Measurements from ENCODE around the gene GKN1.

Gene GKN1

DNA sequence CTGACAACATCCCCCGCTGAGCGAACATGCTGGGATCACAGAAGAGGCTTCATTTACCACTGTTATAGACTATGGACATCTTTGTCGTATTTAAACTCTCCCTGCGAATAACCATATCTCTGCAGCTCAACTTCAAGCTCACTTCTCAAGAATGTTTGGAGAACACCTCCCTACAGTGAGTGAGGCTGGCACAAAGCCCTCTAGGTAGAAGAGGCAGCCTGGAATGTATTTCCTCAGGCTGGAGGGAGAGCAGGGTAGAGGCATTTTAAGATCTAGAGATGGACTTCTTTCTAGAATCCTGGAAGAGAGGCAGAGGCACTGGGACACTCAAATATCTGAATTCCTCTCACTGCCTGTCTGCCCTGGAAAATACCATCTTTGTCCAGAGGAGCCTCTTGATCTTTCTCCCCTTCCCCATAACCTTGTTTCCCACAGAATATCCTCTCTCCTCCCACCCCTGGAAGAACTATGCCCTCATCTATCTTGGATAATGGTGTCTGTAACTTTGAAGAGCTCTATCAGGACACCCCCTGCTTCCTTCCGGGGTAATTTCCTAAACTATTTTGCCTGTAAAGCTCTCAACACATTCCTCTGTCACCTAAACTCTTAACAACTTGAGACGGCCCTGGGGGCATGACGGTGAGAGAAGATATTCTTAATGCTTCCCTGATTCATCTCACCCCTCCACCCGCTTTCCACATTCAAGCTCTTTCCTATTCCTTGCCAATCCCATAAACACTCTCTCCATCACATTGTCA lies 36.2 kb downstream of the GKN1 start:
- DNase-seq: no peak

DNA sequence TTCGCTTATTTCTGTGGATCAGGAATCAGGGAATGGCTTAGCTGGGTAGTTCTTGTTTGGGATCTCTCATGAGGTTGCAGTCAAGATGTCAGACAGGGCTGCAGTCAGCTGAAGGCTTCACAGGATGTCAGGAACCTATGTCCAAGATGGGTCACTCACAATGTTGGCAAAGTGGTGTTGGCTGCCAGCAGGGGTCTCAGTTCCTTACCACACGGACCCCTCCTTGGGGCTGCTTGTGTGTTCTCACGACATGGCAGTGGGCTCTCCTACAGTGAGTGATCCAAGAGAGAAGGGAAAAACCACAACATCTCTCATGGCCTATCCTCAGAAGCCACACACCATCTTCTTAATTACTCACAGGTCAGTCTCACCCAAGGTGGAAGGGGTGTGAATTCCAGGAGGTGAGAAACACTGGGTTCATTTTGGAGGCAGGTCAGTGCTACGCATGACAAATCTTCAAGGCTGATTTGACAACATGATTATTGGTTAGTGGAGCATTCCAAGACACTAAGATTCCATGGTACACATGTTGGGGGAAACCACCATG lies 37.2 kb downstream of the GKN1 start:
- DNase-seq: no peak

DNA sequence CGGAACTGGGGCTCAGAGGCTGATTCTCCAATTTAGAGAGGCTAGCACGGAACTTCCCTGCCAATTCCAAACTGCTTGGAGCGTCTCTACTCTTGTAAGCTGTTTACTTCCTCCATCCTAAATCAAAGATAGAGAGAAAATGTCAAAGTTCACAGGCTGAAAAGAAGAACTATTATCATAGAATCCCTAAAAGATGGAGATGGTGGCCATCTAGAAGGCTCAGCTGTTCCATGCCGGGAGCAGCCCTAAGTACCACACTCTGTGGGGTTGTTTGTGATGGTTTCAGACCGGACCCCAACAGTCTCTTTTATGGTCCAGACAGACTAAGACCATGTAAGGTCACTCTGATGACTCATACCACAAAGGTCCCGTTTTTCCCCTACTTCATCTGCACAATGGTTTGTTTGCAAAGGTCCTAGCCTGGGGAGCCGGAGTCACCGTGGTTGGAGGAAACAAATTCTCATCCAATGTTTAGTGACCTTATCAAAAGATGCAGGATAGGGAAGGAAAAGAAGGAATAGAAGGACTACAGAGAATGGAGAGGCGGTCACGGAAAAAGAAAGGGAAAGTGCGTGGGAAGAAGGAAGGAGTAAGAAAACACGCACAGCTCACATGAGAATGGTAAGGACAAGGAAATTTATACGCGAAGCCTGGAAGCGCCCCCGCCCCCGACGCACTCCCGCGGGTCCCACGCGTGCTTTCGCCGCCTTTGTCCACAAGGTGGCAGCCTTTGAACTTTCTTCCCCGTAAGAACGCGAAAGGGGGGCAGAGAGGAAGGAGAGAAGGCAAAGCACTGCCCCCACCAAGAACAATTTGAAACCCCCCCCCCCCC lies 38.1 kb downstream of the GKN1 start:
- peak; percentile 71 for DNase-seq

DNA sequence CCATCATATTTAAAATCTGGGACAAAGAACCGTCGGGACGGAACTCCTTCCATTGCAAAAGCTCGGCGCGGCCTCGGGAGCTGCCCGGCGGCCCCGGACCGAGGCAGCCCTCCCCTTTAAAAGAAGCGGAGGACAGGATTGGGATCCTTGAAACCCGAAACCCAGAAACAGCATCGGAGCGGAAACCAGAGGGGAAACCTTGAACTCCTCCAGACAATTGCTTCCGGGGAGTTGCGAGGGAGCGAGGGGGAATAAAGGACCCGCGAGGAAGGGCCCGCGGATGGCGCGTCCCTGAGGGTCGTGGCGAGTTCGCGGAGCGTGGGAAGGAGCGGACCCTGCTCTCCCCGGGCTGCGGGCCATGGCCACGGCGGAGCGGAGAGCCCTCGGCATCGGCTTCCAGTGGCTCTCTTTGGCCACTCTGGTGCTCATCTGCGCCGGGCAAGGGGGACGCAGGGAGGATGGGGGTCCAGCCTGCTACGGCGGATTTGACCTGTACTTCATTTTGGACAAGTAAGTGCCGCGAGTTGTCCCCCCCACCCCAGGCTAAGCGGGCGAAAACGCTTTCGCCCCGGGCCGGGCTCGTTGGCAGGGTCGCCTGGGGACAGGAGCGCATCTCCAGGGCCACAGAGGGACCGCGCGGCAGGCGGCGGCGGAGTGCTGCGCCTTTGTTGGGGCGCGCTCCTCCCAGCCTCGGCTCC lies 38.9 kb downstream of the GKN1 start, which contains the start of gene ANTXR1:
TSS of gene ANTXR1 (plus strand) at position 38 of the 698 bp plus-strand sequence. CDS start at position 359, 321 bp downstream.
- DNase-seq: peak; percentile 64

DNA sequence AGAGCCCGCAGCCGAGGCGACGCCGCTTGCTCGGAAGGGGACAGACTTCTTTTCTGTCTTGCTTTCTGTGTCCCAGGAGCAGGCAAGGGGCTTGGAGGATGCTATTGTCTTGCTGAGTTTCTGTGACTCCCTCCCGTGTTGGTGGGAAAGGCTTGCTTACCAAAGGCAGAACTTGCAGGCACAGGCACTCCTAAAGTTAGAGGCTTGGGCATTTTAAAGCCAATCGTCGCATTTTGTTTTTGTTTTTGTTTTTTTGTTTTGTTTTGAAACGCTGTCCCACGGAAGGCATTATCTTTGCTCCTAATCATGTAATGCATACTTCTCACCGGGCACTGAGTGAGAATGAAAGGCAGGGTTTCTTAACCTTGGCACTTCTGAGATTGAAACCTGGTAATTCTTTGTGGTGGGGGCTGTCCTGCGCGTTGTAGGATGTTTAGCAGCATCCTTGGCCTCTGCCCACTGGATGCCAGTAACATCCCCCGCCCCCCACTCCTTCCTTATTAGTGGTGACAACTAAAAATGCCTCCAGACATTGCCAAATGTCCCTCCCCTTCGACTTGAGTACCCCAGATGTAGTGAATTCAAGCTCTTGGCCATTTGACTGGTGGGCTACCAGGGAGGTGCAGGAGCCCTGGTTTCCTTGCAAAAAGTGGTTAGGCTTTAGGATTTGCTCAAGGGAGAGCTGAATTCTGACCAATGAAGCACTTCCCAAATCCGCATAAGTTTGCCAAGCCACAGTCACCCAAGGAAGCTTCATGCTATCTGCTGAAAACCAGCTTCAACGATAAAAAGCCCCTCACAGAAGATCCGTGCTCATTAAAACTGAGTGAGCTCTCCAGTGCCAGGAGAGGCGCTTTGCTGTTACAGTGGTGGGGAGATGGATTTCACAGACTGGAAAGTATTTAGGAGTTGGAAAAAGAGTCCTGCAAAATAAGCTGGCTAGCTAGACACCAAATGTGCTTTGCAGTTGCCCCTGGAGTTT lies 39.7 kb downstream of the GKN1 start:
- DNase-seq: no peak

DNA sequence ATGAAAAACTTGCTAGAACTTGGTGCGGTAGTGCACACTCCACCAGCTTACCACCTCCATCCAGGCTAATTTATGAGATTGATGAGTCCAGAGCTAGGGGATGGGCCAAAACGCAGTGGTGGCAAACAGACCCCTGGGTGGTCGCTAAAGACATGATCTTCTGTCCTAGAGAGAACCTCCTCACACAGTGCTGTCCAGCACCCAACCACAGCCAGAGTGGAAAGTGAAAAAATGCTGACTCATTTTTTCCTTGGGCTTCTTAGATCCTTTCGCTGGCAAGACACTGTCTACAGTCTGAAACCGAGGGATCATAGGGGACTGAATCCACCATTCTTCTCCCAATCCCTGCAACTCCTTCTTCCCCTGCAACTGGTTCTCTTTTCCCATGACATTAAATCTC lies 42.6 kb downstream of the GKN1 start:
- no peak for DNase-seq

DNA sequence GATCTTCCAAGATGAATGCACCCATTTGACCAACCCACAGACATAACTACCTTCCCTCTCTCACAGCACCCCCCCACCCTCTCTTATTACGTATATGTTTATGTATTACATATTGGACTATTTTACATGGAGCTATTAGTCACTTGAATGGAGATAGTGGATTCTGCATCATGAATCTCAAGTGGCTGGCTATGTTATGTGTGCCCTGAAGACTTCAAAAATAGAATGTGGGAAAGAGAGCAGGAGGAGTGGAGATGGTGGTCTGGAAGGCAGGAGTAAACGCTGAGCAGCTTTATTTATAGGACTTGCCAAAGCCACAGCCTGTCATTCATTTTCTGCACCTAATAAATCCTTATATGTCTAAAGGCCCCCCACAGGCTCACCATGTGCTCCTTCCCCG lies 43.4 kb downstream of the GKN1 start:
- DNase-seq: no peak

DNA sequence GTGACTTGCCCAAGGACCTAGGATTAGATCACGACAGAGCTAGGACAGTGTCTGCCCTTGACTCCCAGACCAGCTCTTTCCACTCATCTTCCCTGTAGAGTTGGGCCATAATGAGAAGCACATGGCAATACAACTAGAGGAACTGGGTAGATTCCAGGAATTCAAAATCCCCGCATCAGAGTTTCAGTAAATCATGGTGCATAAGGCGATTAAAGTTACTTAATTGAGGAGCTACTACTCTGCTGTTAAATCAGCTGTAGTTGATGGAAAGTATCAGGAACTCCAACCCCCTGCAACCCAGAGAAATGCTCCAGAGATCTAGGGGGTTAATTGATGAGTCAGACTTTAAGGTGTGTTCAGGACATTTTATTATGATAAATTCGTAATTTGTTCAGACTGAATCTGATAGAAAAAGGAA lies 44.3 kb downstream of the GKN1 start:
- DNase-seq: no peak

DNA sequence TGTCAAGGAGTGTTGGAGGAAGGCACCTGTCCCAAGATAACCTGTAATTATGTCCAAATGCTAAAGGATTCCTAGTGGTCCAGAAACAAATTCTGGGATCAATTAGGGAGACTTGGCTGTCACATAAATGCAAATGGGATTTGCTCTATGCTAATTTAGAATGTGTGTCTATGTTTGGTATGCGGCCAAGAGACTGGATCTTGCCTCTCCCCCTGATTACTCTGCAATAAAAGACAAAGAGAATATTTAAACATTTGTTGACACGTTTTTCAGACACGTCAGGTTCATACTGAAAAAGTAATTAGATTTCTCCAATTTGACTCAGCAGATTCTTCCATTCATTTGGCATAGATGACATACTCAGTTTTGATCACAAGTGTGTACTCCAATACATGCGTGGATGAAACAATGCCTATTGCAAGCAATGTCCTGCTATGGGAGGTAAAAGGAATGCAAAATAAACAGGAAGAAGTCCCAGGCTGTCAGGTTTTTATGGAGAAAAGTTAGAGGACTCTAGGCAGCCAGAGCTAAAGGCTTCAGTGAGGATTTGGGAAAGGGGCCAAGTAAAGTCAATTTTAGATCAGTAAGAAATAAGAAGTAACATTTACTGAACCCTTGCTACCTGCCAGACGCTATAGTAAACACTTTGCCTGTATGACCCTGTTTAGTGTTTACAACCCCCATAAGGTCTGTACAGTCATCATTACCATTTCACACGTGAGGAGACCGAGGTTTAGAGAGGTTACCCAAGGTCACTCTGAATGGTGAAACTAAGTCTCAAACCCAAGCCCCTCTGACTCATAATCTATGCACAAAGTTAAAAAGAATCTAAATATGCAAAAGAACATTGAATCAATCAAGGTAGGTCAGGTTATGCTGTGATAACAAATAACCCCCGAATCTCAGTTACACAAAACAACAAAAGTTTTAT lies 46.3 kb downstream of the GKN1 start:
- DNase-seq: no peak

DNA sequence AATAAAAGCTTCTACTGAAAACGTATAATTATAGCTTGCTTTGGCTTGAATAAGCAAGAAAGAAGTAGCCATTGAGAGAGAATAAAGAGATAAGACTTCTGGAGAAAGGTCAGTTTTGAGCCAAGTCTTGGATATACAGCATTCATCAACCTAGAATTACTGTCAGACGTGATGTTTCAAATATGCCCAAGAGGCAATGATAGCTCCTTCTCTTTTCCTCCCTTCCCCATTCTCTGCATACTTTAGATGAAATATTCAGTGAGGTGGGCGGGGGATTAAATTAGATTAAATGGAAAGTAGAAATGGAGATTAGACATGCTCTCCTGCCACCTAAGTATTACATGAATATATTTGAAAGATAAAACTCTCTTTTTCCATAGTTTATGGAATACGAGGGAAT lies 47.3 kb downstream of the GKN1 start:
- DNase-seq: no peak

DNA sequence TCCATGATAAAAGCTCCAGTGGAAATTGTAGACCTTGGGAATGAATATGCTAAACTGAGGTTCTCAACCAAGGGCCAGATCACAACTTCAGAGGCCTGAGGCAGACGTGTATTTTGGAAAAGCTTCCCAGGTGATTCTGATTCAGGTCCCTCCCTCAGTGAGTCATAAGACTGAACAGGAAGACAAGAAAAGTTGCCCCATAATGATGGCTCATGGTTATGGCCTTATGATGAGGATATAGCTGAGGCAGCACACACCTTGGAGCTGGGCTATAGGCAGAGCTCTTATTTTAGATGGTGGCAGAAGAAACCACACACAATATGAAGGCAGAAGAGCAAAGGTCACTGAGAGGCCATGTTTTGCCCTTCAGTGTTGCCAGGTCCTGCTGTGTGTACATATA lies 48.1 kb downstream of the GKN1 start:
- DNase-seq: no peak

DNA sequence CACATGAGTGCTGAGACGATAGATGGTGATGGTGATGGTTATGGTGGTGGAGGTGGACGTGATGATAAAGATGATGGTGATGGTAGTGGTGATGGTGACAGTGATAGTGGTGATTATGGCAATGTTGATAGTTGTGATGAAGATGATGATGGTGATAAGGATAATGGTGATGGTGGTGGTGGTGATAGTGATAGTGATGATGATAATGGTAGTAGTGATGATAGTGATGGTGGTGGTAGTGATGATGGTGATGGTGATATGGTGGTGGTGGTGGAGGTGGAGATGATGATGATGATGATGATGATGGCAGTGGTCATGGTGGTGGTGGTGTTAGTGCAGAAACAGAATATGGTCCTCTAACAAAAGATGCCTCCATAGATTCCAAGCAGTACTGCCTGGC lies 48.8 kb downstream of the GKN1 start:
- DNase-seq: no peak

DNA sequence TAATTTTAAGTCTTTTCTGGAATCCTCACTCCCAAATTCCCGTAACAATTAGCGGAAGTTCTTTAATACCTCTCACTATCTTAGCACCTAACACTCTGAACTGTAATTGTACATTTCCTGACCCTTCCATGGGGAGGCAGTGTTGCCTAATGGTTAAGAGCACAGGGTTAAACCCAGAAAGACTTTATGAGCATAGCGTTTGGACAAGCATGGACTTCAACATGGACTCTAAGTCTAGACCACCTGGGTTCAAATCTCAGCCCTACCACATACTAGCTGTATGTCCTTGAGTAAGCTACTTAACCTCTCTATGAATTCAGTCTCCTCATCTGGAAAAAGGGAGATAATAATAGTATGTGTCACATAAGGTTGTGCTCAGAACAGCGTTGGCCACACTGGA lies 51.6 kb downstream of the GKN1 start:
- no peak for DNase-seq

DNA sequence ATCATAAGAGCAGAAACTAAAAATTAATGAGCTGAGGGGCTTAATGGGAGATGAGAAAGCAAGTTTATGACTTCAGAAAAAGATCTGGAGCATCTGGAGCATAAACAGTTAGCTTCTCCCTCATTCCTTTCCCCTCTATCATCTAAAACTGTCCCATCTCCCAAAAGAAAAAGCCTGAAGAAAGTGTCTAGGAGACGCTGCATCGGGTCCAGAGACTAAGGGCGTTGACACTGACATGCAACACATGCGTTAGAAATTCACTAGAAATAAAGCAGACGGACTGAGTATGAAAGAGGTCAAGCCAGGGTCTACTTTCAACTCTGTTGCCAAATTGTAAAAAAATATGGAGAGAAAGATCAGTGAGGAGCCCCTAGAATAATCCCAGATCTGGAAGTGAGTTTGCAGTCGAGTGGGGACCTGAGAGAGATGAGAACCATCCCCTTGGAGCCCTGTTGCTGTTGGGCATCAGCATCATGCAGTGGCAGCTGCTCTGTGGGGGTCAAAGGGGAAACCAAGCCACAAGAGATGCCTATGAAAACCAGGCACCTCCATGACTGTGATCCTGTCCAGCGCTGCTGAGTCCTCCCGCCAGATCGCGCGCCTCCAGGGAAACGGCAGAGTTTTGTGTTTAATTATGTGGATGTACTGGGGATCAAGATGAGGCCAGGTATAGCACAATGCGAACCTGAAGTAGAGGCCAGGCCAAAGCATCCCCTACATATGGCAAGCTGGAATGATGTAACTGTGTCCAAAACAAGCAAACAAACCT lies 52.4 kb downstream of the GKN1 start:
- no peak for DNase-seq

Data from activated CD8-positive, alpha-beta memory T cell treated with anti-CD3 and anti-CD28 coated beads for 24 hours (primary cell).